ENCODE measurements around the gene RASGRP4.
"Not testable (repeated sequence)": the region's sequence is repeated elsewhere in the genome, so short reads cannot be mapped to it uniquely, and the experiment has no call there.

The RASGRP4 gene, protein sequence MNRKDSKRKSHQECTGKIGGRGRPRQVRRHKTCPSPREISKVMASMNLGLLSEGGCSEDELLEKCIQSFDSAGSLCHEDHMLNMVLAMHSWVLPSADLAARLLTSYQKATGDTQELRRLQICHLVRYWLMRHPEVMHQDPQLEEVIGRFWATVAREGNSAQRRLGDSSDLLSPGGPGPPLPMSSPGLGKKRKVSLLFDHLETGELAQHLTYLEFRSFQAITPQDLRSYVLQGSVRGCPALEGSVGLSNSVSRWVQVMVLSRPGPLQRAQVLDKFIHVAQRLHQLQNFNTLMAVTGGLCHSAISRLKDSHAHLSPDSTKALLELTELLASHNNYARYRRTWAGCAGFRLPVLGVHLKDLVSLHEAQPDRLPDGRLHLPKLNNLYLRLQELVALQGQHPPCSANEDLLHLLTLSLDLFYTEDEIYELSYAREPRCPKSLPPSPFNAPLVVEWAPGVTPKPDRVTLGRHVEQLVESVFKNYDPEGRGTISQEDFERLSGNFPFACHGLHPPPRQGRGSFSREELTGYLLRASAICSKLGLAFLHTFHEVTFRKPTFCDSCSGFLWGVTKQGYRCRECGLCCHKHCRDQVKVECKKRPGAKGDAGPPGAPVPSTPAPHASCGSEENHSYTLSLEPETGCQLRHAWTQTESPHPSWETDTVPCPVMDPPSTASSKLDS

DNA sequence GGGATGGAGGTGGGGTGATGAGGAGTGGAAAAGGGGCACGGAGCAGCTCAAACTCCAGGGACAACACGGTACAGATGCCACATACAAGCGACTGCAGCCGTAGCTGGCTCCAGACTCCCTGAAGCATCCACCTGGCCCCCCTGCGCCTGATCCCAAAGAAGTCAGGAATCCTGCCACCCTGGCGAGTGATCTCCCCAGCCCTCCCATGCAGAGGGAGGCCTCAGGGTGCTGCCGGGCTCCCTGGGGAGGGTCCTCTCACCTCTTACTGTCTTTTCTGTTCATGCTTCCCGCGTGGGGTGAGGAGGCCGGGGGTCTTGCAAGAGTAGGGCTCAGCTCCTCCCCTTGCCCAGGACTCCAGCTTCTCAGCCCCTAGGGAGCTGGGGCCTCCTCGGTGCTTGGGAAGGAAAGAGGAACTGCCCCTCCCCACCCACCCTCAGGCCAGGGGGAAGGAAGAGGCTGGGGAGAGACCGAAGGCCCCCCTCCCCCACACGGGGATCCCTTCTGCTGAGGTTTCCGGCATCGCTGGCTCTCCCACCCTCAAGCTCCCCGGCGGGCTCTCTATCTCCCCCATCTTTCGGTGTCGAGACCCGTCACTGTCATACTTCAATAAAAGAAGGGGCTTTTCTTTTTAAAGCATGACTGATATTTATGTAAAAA is at the start of gene RASGRP4:
RASGRP4 (minus strand) TSS at position 410 of the 657 bp plus-strand sequence; CDS start at position 282, 128 bp downstream.
- H3K9me3 ChIP-seq = no peaks in the 10 kb centered on the region
- H3K27me3 ChIP-seq = peaks cover 0 to 45% of the 10 kb centered on the region in 2 donors
- no peaks in the 10 kb centered on the region for H3K36me3 ChIP-seq
- H3K4me1 ChIP-seq = no peaks in the 10 kb centered on the region
- H3K4me3 ChIP-seq = peak within 1 kb of the TSS; percentile 25 to 26
- TF ChIP-seq CTCF (IDR thresholded peaks at IDR 0.05) = no peak
- peak in 1 of 2 donors; percentile 25 for DNase-seq
- intact Hi-C loops (cut with DNase I; ENCODE audit: low total_unique reads) = no loop called here
- no peak within 1 kb of the TSS for H3K27ac ChIP-seq

GRCh38 chr19:38475176-38475575 is 49.2 kb upstream of the RASGRP4 start:
- no peaks in the 10 kb centered on the region for H3K36me3 ChIP-seq
- intact Hi-C loops (cut with DNase I; ENCODE audit: low total_unique reads) = no loop called here
- TF ChIP-seq CTCF (IDR thresholded peaks at IDR 0.05) = no peak

GRCh38 chr19:38473201-38473600 is 47.2 kb upstream of the RASGRP4 start:
- Histone ChIP-seq H3K4me3 (no peak overlapping the region), H3K27ac (no peak overlapping the region), H3K27me3 (peaks cover 0 to 44% of the 10 kb centered on the region in 2 donors), H3K9me3 (no peaks in the 10 kb centered on the region), H3K4me1 (no peaks in the 10 kb centered on the region), H3K36me3 (no peaks in the 10 kb centered on the region)
- intact Hi-C loops (cut with DNase I; ENCODE audit: low total_unique reads) = no loop called here
- TF ChIP-seq CTCF (IDR thresholded peaks at IDR 0.05) = no peak
- no peak for DNase-seq

More at GRCh38 chr19:38475176-38475575, 49.2 kb upstream of the RASGRP4 start:
- peaks cover 0 to 34% of the 10 kb centered on the region in 2 donors for H3K27me3 ChIP-seq
- H3K4me1 ChIP-seq = no peaks in the 10 kb centered on the region
- no peak for DNase-seq
- H3K27ac ChIP-seq = no peak overlapping the region
- H3K4me3 ChIP-seq = no peak overlapping the region
- H3K9me3 ChIP-seq = no peaks in the 10 kb centered on the region

- DNase-seq; H3K9me3 ChIP-seq; intact Hi-C loops (cut with DNase I; ENCODE audit: low total_unique reads); H3K36me3 ChIP-seq; H3K4me3 ChIP-seq; H3K4me1 ChIP-seq; H3K27ac ChIP-seq: not testable (repeated sequence)
- peaks cover 0 to 41% of the 10 kb centered on the region in 2 donors for H3K27me3 ChIP-seq
Observed at GRCh38 chr19:38472725-38473124, 46.7 kb upstream of the RASGRP4 start.

GRCh38 chr19:38470788-38471480 is 44.9 kb upstream of the RASGRP4 start:
- Histone ChIP-seq H3K27ac (no peak overlapping the region), H3K4me3 (no peak overlapping the region), H3K4me1 (no peaks in the 10 kb centered on the region), H3K27me3 (peaks cover 0 to 37% of the 10 kb centered on the region in 2 donors), H3K36me3 (no peaks in the 10 kb centered on the region), H3K9me3 (no peaks in the 10 kb centered on the region)
- no peak for TF ChIP-seq CTCF (IDR thresholded peaks at IDR 0.05)
- intact Hi-C loops (cut with DNase I; ENCODE audit: low total_unique reads) = no loop called here
- DNase-seq = no peak
